ENCODE results near the gene SERTM1.

Gene SERTM1

DNA sequence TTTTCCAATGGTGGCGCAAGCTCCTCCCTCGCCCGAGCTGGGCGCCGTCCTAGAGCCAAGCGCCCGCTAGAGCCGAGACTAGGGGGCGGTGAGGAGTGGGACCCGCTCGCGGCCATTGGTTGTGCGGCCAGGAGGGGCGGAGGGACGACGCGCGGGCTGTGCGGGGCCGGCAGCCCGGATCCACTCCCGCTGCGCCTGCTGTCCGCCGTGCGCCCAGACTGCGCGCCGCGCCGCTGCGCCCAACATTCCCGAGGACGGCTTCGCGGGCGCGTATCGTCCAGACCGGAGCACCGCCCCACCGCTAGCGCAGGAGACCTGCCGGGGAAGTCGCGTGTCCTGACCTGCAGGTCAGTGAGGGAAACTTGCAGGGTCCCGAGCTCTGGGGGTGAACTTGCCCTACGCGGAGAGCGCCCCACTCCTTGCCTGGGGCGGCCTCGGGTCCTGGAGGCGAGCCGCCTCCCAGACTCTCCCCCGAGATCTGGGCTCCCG lies at the start of gene SERTM1:
Gene SERTM1, plus strand, starts transcription at position 183 of the 489 bp plus-strand sequence. CDS start 21,059 bp downstream, outside the sequence.
- no peak for DNase-seq

- no peak for DNase-seq
Observed at GRCh38 chr13:36628377-36629056, 45.3 kb upstream of the SERTM1 start.

GRCh38 chr13:36629057-36629385 lies 44.8 kb upstream of the SERTM1 start:
- DNase-seq = no peak

GRCh38 chr13:36630181-36630803 lies 43.5 kb upstream of the SERTM1 start:
- DNase-seq = no peak

DNA sequence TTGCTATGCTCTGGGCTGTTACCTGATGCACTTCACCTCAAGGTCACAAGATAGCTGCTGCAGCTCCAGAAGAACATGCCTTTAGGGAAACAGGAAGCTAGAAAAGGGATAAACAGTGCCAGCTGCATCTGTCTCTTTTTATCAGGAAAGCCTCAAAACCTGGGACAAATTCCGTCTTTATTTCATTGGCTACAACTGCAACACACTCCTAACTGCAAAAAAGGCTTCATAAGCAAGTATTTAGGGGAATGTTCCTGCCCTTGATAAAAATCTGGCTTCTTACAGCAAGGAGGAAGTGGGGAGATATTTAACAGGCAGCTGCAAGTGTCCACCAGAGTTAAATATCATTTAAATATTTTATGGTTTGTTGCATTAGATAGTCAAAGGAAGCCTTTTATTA lies 34.2 kb upstream of the SERTM1 start:
- DNase-seq = no peak

DNA sequence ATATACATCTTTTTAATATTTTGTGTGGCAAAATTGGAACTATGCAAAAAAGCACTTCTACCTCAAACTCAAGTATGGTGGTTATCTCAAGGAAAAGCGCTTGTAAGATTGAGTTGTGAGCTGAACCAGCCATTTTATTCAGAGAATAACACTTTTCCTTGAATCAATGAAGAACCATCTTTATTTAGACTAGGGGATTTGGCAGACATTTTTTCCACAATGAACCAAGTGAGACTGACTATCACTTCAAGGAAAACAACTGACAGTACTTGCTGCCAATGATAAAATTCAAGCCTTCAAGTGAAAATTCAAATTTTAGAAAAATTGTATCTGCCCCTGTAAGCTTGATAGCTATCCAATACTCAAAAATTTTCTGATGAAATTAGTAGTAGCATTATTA lies 23.2 kb upstream of the SERTM1 start:
- DNase-seq = no peak

DNA sequence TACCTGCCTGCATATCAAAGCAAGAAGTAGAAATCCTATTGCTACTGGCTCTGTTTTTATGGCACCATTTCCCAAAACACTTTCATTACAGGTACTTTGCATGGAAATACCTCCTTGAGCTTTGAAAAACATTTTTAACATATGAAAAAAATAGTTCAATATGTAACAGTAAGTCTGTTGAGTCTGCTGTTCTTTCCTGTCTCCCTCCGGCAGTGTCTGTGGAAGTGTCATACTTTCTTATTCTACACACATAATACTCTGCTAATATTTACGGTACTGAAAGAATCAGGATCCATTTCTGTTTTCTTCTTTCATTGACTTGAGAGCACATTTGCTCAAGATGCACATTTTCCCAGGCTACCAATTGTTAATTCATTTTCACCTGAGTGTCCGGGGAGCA lies 8.2 kb upstream of the SERTM1 start:
- no peak for DNase-seq

GRCh38 chr13:36666477-36667229 lies 7.2 kb upstream of the SERTM1 start:
- no peak for DNase-seq

DNA sequence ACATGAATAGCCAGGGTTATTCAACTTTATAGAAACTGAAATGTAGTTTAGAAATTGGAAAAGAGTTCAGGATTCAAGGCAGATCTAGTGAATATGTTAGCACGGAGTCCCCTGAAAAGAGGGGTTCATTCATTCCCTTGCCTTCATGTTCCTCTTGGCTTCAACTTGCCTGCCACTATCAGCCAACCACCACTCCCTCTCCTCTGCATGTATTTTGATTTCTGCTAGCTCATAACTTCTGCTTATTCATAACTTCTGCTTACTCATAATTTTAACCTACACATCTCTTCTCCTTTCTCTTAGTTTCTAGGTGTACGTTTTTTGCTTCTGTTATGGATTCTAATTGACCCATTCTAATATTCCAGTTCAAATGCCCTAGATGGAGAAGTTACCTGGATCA lies 5.5 kb upstream of the SERTM1 start:
- DNase-seq = no peak

DNA sequence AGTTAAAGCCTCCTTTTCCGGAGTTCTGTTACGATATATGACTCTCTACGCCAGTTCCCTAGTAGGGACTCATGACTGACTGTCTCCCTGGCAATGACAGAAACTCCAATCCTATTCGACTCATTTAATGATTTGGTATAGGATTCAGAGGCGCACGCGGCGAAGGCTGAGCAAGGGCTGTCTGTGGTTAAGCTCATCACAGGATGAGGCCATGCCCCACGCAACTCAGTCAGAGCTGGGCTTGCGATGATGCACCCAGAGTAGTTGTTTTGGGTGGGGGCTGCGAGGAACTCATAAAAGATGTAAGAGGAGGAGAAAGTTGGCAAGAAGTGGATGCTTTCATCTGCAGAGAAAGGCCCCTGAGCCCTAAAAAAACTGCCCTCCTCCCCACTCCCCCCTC lies 468 bp upstream of the SERTM1 start:
- no peak for DNase-seq

DNA sequence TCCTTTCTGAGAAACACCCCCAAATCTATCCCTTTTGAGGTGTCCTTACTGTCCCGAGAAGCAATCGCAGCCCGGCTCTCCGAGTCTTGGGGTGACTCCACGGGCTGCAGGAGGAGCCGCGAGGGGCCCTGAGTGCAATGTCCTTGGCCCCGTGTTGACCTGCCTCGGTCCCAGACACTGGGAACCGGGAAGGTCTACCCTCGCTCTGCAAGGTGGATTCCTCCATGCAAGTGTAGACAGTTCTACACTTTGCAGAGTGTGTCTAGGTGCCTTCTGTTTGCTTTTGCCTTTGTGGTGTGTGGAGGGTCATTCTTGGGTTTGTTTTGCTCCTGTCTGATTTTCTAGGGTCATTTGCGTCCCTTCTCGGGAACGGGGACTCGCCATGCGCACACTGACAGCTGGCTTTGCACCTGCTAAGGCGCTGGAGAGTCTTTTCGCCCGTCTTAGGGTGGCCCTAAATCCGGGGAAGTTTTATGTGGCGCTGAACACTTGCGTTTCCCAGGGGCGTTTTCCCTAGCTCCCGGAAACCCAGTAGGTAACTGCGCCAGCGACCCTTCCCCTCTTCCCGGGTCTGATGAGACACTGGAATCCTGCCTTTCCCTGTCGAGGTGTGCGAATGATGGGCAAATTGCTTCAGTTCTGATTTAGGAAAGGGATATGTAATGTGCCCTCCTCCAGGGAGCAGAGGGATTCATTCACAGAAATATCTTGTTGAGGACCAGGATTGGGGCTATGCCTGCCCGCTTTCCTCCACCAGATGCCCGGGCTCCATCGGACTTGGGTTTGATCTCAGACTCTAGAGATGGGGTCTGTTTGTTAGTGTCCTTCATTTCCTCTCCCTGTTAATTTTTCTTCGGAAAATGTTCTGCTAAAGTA lies 755 bp downstream of the SERTM1 start:
- no peak for DNase-seq

DNA sequence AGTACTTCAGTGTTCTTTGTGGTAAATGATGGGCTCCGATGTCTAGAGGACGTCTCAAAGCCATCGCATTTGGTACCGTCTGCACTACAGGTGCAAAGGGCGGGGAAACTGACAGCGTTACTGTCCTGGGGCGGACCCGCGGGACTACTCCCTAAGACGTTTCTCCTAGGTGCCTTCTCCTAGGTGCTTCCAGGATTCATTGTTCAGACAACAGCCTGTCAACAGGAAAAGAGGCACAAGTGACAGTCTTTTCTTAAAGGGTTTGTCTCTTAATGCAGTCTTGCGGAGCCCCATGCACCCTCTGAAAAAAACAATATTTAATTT lies 1.4 kb downstream of the SERTM1 start:
- no peak for DNase-seq

DNA sequence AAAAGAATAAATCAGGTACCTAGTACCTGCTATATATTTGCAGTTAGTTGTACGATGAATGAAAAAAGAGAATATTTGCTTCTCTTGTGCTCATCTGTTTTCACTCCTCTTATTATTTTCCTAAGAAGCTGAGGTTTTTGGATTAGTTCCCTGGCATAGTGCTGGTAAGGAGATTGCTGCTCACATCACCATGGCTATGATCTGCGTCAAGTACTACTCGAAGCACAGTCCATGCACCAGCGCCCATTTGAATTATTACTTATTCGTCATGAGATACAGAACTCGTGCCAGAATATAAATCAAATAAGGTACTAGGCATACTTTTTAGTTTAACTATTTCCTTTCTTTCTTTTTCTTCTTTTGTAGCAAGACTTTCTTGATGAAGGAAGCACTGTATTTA lies 7.1 kb downstream of the SERTM1 start:
- DNase-seq = no peak

DNA sequence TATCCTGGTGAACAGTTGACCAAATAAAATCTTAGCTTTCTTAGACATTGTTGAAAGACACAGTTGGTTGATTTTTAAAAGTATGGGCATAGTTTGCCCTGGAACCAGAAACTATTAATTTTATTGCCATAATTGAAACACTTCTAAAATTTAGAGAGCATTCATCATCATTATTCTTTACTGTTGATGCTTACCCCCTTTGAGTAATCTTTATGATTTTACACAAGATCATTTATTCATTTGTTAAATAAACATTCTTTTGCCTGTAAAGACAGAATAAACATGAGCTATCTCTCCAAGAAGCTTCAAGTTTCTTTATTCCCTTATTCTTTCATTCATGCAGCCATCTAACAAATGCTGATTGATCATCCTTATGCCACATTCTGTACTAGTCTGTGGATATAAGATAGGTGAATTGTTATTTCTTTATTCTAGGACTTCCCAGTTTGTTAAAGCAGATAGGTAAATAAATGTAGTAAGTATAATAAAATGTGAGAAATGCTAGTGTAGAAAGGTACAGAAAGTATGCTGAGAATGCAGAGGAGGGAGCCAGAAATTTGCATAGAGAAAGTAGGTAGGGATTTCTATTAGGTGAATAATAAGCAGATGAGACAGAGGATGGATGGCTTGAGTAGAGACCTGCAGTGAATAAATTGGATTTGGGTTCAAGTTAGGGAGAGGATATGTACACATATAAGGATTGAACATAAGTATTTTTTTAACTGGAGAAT lies 8.2 kb downstream of the SERTM1 start:
- no peak for DNase-seq

DNA sequence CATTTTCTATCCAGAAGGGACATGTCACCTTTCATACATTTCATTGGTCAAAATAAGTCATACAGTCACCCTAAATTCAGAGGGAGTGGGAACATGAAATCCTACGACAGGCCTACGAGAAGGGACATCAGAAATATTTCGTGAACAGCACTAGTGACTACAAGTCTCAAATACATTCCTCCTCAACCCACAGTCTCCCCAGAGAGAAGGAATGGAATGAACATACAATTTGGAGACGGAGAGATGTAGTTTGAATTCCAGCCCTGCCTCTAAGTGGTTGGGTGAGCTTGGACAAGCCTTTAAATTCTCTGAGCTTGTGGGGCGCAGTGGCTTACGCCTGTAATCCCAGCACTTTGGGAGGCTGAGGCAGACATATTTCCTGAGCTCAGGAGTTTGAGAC lies 9.9 kb downstream of the SERTM1 start:
- DNase-seq = no peak

DNA sequence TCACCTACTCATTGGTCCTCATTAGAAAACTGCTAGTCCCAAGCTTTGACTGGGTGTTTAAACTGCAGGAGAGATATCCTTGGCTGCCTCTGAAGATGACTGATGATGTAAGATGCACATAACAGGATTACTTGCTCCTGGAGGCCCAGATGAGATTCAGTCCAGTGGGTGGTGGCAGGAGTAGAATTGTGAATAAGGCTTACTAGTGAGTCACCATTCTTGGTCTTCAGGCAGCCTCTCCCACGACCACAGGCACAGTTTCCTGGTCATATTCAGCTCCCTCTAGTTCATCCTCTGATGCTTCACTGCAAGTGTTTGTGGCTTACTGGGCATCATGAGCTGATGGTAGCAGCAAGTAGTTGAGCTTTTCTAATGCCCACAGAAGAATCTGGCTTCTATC lies 12.1 kb downstream of the SERTM1 start:
- DNase-seq = no peak

DNA sequence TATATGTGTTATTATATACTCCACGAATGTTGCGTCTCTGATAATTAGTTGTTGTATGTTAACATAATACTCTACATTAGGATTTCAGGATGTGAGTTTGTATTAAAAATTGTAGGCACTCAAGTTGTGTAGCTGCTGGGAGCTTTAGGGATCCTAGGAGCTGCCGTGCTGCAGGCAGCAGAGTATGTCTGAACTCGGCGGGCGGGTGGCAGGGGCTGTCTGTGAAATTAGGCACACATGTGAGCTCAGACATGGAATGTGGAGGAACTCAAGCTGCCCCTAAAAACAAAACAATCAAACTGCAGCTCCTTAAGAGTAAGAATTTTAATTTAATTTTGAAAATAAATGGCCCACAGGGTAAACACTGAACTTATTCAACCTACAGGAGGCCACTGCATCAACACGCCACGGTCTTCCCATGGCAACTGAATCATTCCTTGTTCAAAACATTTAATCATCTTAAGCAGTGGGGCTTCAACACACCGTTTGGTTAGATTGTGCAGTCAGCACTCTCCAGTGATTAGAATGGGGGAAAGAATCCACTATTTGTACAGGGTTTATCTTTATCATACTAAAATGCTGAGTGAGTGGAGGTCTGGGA lies 22.7 kb downstream of the SERTM1 start:
- no peak for DNase-seq

GRCh38 chr13:36700170-36700569 lies 26.4 kb downstream of the SERTM1 start:
- no peak for DNase-seq

- DNase-seq = no peak
Observed at GRCh38 chr13:36706755-36707154, 32.9 kb downstream of the SERTM1 start.

DNA sequence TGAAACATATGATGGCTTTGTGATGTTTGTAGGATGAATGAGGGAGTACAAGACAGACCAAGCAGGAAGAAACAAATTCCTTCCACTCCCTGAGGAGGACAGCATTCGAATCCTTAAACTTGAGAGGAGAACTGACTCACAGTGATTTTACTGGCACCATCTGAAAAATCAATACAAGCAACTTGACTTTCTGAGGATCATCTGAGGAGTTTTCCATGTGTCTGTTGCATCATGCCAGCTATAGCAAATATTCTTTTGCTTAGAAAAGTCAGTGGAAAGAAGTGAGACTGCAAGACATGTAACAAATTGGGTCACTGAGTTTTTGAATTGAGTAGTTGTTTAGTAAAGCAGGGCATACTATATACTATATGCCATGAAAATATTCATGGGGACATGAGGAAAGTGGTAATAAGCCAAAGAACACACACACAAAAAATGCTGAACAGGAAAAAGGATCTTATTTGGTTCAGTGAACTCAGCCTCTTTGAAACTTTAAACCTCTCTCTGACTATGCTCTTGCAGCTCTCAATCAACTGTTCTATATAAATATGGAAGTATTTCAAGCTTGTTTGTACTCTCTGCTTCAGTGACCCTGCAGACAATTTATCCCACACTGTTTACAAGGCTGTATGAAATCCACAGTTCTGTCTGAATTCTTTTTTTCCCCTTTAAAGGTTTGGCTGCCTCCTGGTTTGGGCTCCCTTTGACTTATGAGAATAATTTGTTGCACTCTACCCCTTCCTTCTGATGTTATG lies 35.5 kb downstream of the SERTM1 start:
- no peak for DNase-seq

DNA sequence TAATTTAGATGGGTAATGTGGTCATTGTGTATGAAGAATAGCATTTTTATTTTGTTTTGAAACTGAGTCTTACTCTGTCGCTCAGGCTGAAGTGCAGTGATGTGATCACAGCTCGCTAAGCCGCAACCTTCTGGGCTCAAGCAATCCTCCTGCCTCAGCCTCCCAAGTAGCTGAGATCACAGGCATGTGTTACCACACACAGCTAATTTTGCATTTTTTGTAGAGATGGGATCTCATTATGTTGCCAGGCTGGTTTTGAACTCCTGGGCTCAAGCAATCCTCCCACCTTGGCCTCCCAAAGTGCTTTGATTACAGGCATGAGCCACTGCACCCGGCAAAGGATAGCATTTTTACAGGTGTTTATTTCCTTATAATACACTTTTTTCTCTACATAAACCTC lies 36.6 kb downstream of the SERTM1 start:
- DNase-seq = no peak
